Measurements from ENCODE around the gene NUP107.

DNA sequence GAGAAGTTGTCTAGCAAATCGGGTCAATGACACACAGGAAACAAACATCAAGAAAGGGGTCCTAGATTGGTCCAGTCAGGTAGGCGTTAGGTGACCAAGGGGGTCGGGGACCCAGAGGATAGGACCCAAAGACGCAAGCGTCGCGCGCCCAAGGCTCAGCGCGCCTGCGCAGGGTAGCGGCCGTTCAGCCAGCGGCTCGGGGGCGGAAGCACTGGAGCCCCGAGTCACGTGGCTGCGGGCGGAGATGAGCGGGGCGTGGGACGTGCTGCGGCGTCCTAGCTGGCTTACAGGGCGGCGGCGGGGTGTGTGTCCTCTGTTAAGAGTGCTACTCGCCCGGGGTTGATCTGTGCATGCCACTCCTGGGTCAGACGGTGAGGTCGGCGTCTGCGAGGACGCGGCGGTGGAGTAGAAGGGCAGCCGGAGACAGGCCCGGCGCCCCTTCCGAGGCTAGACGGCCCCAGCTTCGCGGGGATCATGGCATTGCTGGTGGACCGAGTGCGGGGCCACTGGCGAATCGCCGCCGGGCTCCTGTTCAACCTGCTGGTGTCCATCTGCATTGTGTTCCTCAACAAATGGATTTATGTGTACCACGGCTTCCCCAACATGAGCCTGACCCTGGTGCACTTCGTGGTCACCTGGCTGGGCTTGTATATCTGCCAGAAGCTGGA, 59.3 kb downstream of the NUP107 start, which contains the start of gene SLC35E3:
- TF ChIP-seq, protein P1, sequence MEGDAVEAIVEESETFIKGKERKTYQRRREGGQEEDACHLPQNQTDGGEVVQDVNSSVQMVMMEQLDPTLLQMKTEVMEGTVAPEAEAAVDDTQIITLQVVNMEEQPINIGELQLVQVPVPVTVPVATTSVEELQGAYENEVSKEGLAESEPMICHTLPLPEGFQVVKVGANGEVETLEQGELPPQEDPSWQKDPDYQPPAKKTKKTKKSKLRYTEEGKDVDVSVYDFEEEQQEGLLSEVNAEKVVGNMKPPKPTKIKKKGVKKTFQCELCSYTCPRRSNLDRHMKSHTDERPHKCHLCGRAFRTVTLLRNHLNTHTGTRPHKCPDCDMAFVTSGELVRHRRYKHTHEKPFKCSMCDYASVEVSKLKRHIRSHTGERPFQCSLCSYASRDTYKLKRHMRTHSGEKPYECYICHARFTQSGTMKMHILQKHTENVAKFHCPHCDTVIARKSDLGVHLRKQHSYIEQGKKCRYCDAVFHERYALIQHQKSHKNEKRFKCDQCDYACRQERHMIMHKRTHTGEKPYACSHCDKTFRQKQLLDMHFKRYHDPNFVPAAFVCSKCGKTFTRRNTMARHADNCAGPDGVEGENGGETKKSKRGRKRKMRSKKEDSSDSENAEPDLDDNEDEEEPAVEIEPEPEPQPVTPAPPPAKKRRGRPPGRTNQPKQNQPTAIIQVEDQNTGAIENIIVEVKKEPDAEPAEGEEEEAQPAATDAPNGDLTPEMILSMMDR (conservative IDR thresholded peaks at IDR 0.05; ENCODE audit: low read length) = no peak
- TF ChIP-seq EZH2phosphoT487 (IDR thresholded peaks at IDR 0.05; ENCODE audit: borderline replicate concordance, low read depth, low read length) = no peak

All from OCI-LY7 (cell line).